Neutrophil (primary cell): ENCODE measurements around the gene UXS1.

Experiments used
- H3K27ac ChIP-seq: fragments of 200-600 bp; sonication (generic); 2 replicates; pipeline ENCODE4 v1.5.1; 2016; ENCODE audit warnings: mild to moderate bottlenecking, moderate library complexity
- H3K27me3 ChIP-seq: fragments of 200-600 bp; sonication (generic); 2 replicates; pipeline ENCODE4 v1.6.0; 2016; ENCODE audit warnings: mild to moderate bottlenecking
- H3K36me3 ChIP-seq: fragments of 200-600 bp; sonication (generic); 2 replicates; pipeline ENCODE4 v1.5.1; 2017
- H3K4me1 ChIP-seq, 2 experiments: fragments of 200-600 bp in 1 of 2; sonication (generic) in 1 of 2; 1 replicate in 1 of 2; 2 replicates in 1 of 2; pipeline versions ENCODE4 v1.5.1 to v1.6.1; 2013 to 2016; ENCODE audit warnings: low read depth in 1 of 2, low read length in 1 of 2, mild to moderate bottlenecking in 1 of 2, moderate library complexity in 1 of 2; ENCODE audit not compliant: control insufficient read depth in 1 of 2, insufficient read depth in 1 of 2
- H3K4me3 ChIP-seq, 2 experiments: fragments of 200-600 bp in 1 of 2; sonication (generic) in 1 of 2; 1 replicate in 1 of 2; 2 replicates in 1 of 2; pipeline ENCODE4 v1.5.1; 2013 to 2016; ENCODE audit warnings: low read depth in 1 of 2, low read length in 1 of 2, mild to moderate bottlenecking in 1 of 2, moderate library complexity in 1 of 2
- H3K9me3 ChIP-seq: fragments of 200-600 bp; sonication (generic); 2 replicates; pipeline ENCODE4 v1.5.1; 2016
- CTCF ChIP-seq: fragments of 200-600 bp; sonication (generic); IDR thresholded peaks from 2 replicates; pipeline ENCODE4 v1.5.1; 2016; ENCODE audit warnings: antibody characterized with exemption

UXS1 gene

DNA sequence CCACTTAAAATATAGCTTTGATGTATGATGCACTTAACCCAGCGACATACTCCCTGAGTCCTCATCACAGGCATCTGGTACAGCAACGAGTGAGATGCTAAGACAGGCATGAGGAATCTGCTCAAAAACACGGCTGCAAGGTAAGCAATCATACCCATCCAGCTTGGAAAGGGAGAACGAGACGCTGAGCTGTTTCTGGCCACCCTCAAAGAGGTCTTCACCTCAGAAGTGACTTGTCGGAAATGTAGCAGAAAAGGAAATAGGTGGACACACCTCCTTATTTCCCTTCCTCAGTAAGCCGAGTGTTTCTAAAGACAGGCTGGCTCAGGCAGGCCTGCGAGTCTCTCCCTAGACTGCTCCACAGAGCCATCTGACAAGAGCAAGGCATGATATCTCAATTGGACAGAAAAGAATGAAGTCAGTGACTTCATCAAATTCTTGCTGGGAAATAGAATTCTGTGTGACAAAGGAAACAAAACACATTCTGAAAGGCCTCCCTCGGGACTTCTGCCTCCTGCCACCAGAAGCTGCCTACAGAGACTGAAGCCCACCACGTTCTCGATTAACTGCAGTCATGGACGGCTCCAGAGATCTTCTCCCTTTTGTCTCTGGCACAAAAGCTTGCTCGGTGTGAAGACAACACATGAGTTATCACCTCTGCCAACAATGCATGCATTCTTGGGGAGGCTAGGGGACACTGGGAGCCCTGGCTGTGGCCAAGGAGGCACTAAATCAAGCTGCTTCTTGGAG lies 84.3 kb downstream of the UXS1 start:
- H3K9me3 ChIP-seq = no peaks in the 10 kb centered on the region

DNA sequence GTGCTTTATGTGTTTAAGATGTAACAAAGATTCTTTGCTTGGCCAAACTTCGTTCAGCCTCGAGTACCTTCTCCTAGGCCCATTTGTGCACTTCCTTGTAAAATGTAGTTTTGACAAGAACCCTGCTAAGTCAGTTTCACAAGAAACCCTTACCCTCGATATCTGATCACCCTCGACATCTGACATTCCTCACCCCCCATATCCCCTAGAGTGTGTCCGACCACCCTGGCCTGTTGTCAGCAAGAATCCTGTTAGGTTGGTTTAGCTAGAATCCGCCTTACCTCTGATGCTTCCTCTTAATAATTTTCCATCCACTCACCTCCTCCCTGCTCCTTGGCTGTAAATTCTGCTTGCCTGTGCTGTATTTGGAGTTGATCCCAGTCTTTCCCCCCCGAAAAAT lies 85.3 kb downstream of the UXS1 start:
- peaks cover 78% of the 10 kb centered on the region for H3K36me3 ChIP-seq
- no peaks in the 10 kb centered on the region for H3K27me3 ChIP-seq
- no peak overlapping the region for H3K27ac ChIP-seq
- no peaks in the 10 kb centered on the region for H3K9me3 ChIP-seq
- H3K4me3 ChIP-seq = no peak overlapping the region
- TF ChIP-seq CTCF = no peak
- H3K4me1 ChIP-seq = no peaks in the 10 kb centered on the region

More for the DNA sequence above, 84.3 kb downstream of the UXS1 start:
- Histone ChIP-seq H3K27me3 (no peaks in the 10 kb centered on the region), H3K36me3 (peaks cover 86% of the 10 kb centered on the region), H3K27ac (no peak overlapping the region), H3K4me3 (no peak overlapping the region), H3K4me1 (no peaks in the 10 kb centered on the region)
- no peak for TF ChIP-seq CTCF

DNA sequence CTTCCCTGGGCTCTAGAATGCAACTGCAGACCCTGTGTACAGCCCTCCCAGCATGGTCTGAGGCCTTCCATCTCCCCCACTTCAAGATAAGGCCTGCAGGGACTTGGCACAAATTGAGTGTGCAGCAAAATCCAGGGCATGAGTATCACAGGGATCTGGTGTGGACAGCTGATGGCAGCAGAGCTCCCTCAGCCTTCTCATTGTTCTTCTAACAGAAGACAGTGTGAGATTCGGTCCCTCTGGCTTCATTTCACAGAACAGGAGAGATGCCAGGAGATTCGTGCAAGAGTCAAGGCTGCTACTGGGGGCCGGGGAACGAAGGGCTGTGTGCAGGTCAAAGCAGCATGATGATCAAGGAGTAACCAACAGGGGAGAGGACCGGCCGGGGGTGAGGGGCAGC lies 85.8 kb downstream of the UXS1 start:
- Histone ChIP-seq H3K27me3 (no peaks in the 10 kb centered on the region), H3K36me3 (peaks cover 78% of the 10 kb centered on the region), H3K27ac (no peak overlapping the region), H3K9me3 (no peaks in the 10 kb centered on the region), H3K4me1 (no peaks in the 10 kb centered on the region), H3K4me3 (no peak overlapping the region)
- TF ChIP-seq CTCF = no peak

GRCh38 chr2:106107509-106108131 lies 86.5 kb downstream of the UXS1 start:
- H3K4me1 ChIP-seq = no peaks in the 10 kb centered on the region
- no peak for TF ChIP-seq CTCF
- no peak overlapping the region for H3K4me3 ChIP-seq
- H3K27me3 ChIP-seq = no peaks in the 10 kb centered on the region
- H3K36me3 ChIP-seq = peaks cover 83% of the 10 kb centered on the region
- H3K27ac ChIP-seq = no peak overlapping the region
- H3K9me3 ChIP-seq = no peaks in the 10 kb centered on the region

GRCh38 chr2:106106622-106107508 lies 87.2 kb downstream of the UXS1 start:
- TF ChIP-seq CTCF = no peak
- Histone ChIP-seq H3K27me3 (no peaks in the 10 kb centered on the region), H3K27ac (no peak overlapping the region), H3K9me3 (no peaks in the 10 kb centered on the region), H3K4me3 (no peak overlapping the region), H3K36me3 (peaks cover 75% of the 10 kb centered on the region), H3K4me1 (no peaks in the 10 kb centered on the region)
